ENCODE data around the gene ASPDH. TPM values are rescaled to one million over a fixed set of nuclear protein-coding genes. Genes with fewer than 3 reads are reported as not detected.
A peak's percentile ranks its signal among the peaks of the same experiment; 100 is the strongest.

ASPDH gene
- total RNA-seq, 1 experiment from 2014 or later: not detected

GRCh38 chr19:50501186-50501567, 12.5 kb downstream of the ASPDH start:
- POLR2A ChIA-PET: no interaction called here
- intact Hi-C loops (cut with micrococcal nuclease): no loop called here
- Mint-ChIP-seq H3K4me1 (ENCODE audit: insufficient read depth, unreplicated experiment) (no peaks in the 10 kb centered on the region), H3K27me3 (ENCODE audit: insufficient read depth, unreplicated experiment) (no peaks in the 10 kb centered on the region), H3K27ac (ENCODE audit: low read depth, unreplicated experiment) (no peak overlapping the region), H3K4me3 (ENCODE audit: unreplicated experiment) (no peak overlapping the region), H3K9me3 (ENCODE audit: unreplicated experiment) (no peaks in the 10 kb centered on the region), H3K36me3 (ENCODE audit: insufficient read depth, unreplicated experiment) (peaks cover 2% of the 10 kb centered on the region)
- no peak for TF ChIP-seq CTCF (IDR thresholded peaks at IDR 0.05; ENCODE audit: unreplicated experiment)
- CTCF ChIA-PET: no interaction called here
- no peak for DNase-seq (ENCODE audit: unreplicated experiment)
- no TSS peak for BruUV-seq (replicated peaks)

- peaks cover 1% of the 10 kb centered on the region for H3K27me3 Mint-ChIP-seq (ENCODE audit: insufficient read depth, unreplicated experiment)
- H3K4me3 Mint-ChIP-seq (ENCODE audit: unreplicated experiment): no peak overlapping the region
- TF ChIP-seq CTCF (IDR thresholded peaks at IDR 0.05; ENCODE audit: unreplicated experiment): no peak
- no TSS peak for BruUV-seq (replicated peaks)
- no peak for DNase-seq (ENCODE audit: unreplicated experiment)
- H3K27ac Mint-ChIP-seq (ENCODE audit: low read depth, unreplicated experiment): no peak overlapping the region
- POLR2A ChIA-PET: no interaction called here
- CTCF ChIA-PET: no interaction called here
- intact Hi-C loops (cut with micrococcal nuclease): no loop called here
- H3K9me3 Mint-ChIP-seq (ENCODE audit: unreplicated experiment): no peaks in the 10 kb centered on the region
- H3K4me1 Mint-ChIP-seq (ENCODE audit: insufficient read depth, unreplicated experiment): no peaks in the 10 kb centered on the region
- H3K36me3 Mint-ChIP-seq (ENCODE audit: insufficient read depth, unreplicated experiment): peaks cover 6% of the 10 kb centered on the region
These were observed 13.0 kb downstream of the ASPDH start for GRCh38 chr19:50500753-50501151.

- ChIA-PET POLR2A (no interaction called here), CTCF (no interaction called here)
- intact Hi-C loops (cut with micrococcal nuclease): no loop called here
These were observed 13.5 kb downstream of the ASPDH start for GRCh38 chr19:50500060-50500752.

More at GRCh38 chr19:50500060-50500752, 13.5 kb downstream of the ASPDH start:
- H3K36me3 Mint-ChIP-seq (ENCODE audit: insufficient read depth, unreplicated experiment): peaks cover 6% of the 10 kb centered on the region
- H3K4me3 Mint-ChIP-seq (ENCODE audit: unreplicated experiment): no peak overlapping the region
- DNase-seq (ENCODE audit: unreplicated experiment): no peak
- H3K27me3 Mint-ChIP-seq (ENCODE audit: insufficient read depth, unreplicated experiment): peaks cover 7% of the 10 kb centered on the region
- no peaks in the 10 kb centered on the region for H3K4me1 Mint-ChIP-seq (ENCODE audit: insufficient read depth, unreplicated experiment)
- peak; percentile 10 for TF ChIP-seq CTCF (IDR thresholded peaks at IDR 0.05; ENCODE audit: unreplicated experiment)
- H3K9me3 Mint-ChIP-seq (ENCODE audit: unreplicated experiment): no peaks in the 10 kb centered on the region
- H3K27ac Mint-ChIP-seq (ENCODE audit: low read depth, unreplicated experiment): no peak overlapping the region
- BruUV-seq (replicated peaks): no TSS peak
